ENCODE results near the gene N4BP3. TPM values are rescaled to one million over a fixed set of nuclear protein-coding genes. Genes with fewer than 3 reads are reported as not detected.
"Not testable (repeated sequence)": the region's sequence is repeated elsewhere in the genome, so short reads cannot be mapped to it uniquely, and the experiment has no call there.

N4BP3 gene, protein sequence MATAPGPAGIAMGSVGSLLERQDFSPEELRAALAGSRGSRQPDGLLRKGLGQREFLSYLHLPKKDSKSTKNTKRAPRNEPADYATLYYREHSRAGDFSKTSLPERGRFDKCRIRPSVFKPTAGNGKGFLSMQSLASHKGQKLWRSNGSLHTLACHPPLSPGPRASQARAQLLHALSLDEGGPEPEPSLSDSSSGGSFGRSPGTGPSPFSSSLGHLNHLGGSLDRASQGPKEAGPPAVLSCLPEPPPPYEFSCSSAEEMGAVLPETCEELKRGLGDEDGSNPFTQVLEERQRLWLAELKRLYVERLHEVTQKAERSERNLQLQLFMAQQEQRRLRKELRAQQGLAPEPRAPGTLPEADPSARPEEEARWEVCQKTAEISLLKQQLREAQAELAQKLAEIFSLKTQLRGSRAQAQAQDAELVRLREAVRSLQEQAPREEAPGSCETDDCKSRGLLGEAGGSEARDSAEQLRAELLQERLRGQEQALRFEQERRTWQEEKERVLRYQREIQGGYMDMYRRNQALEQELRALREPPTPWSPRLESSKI
- 22.2 and 24.7 TPM in 2 replicates for total RNA-seq

DNA sequence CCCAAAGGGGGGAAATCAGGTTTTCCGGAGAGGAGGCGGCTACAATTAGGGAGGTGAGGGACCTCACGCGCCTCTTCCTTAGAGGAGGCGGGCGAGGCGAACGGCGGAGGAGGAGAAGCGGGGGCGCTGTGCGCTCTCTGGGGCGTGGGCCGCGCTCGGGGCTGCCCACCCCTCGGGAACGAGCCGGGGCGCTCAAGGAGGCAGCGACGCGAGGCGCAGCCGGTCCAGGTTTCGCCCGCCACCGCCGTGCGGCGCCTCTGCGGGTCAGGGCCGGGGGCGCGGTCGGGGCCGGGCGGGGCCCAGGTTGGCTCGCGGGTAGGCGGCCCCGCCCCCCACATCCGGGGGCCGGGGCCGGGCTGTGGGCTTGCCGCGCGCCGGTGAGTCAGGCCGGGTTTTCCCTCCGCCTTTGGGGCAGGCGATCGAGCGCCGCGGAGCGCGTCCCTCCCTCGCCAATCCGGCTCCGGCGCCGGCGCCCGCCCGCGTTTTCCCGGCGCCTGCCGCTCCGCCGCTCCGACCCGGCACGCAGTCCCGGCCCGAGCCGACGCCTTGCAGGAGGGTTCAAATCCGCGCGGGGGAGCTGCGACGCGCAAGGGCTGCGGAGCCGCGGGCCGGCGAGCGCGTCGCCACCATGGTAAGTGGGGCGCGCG lies at the start of gene N4BP3:
N4BP3 (plus strand) TSS at position 392 of the 647 bp plus-strand sequence. CDS start 6,052 bp downstream, outside the sequence.
- peak; percentile 54 to 79 for DNase-seq (ENCODE audit: low read depth in 2 of 2)

DNA sequence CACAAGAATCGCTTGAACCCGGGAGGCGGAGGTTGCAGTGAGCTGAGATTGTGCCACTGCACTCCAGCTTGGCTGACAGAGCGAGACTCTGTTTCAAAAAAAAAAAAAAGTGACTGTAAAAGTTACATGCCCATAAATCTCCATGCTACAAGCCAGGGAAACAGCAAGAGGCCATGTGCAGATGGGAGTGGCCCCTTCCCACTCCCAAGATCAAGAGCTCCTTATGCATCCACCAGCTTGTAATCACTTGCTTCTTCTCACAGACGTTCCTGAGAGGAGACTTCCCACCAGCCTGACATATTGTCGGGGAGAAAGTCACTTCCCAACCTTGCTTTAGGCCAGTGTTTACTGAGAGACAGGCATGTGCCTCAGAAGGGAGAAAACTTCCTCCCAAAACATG lies 45.6 kb upstream of the N4BP3 start:
- no peak for DNase-seq (ENCODE audit: low read depth in 2 of 2)

DNA sequence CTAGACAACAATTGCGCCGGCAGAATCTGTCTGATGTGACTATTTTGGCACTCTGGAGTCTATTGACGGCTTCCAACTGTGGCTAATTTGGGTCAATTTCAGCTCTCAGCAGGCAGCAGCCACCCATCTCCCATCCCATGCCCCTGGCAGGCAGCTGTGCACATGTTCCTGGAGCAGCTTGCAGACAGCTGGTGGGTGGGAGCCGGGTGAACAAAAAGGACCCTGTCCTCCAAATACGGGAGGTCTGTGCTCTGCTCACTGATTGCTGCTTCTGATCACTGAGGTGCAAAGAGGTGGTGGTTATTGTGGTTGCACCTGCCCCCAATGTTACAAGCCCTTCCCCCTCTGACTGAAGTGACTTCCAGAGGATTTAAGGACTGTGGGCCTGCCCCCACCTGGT lies 45.0 kb upstream of the N4BP3 start:
- DNase-seq (ENCODE audit: low read depth in 2 of 2), result no peak

DNA sequence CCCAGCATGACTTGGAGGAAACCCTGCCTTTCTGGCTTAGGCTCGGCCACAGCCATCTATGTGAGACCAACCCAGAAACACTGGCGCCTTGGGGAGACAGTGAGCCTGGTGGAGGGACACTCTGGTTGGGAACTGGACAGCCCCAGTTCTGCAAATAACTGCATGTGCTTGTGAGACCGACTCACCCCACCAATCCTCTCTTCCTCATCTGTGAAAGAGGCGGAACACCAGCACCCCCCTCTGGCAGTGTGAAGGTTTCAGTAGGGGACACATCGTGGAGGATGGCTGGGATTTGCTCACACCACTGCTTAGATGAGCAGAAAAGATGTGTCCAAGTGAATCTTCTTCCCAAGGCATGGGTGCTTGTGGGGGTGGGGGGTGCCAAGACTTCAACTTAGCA lies 43.4 kb upstream of the N4BP3 start:
- peak; percentile 23 to 60 for DNase-seq (ENCODE audit: low read depth in 2 of 2)

DNA sequence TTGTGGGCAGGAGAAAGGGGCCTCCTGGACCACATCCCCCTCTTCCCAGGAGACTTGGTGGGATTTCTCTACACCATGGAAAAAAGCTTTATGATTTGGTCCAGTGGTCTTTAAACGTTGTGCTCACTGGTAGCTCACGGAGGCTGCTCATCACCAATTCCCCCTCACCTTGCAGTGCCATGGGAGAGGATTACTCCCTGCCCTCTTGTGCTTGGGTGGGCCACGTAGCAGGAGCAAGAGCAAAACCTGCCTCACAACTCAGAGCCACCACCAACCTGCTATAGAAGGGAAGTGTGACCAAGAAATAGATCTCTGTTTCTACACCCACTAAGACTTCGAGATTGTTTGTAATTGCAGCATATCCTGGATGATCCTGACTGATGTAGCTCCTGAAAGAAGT lies 42.2 kb upstream of the N4BP3 start:
- DNase-seq (ENCODE audit: low read depth in 2 of 2), result no peak

DNA sequence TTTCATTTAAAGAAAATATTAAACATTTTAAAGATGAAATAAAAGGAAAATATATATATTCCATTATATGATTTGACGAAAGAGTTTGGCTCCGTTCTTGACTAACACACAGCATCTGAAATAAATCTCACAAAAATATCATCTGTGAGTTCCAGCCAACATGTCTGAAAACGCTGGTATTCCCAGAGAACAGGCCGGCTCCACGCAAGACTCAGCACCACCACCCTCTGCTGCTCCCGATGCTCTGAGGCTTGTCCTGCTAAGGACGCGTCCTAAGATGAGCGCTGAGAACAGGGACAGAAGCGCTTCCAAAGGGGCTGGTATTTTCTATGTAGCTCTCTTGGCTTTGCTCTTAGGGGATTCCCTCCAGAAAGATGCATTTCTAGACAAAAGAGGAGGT lies 40.6 kb upstream of the N4BP3 start:
- no peak for DNase-seq (ENCODE audit: low read depth in 2 of 2)

DNA sequence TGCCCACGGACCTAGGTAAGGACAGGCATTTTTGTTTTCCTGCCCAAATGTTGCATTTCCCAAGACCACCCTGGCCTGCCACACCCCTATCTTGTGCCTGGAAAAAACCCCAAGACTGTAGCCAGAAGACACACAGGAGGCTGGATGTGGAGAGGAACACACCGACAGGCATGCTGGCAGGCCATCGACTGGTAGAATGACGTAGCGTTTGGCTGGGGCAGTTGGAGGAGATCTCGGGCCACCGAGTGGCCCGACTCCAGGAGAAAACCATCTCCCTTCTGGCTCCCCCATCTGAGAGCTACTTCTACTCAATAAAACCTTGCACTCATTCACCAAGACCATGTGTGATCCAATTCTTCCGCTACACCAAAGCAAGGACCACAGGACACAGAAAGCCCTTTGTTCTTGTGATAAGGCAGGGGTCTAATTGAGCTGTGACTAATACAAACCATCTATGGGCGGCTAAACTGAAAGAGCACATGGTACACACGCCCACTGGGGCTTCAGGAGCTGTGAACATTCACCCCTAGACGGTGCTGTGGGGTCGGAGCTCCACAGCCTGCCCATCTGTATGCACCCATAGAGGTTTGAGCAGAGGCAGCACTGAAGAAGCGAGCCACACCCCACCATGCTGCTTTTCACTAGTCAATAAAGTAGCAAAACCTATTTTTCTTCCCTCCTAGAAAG lies 38.9 kb upstream of the N4BP3 start:
- DNase-seq (ENCODE audit: low read depth in 2 of 2), result no peak

DNA sequence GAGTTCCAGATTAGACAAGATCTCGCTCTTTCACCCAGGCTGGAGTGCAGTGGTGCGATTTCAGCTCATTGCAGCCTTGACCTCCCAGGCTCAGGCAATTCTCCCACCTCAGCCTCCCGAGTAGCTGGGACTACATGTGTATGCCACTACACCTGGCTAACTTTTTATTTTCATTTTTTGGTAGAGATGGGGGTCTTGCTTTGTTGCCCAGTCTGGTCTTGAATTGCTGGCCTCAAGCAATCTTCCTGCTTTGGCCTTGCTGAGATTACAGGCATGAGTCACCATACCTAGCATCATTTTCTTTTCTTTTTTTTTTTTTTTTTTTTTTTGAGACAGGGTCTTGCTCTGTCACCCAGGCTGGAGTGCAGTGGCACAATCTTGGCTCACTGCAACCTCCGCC lies 36.4 kb upstream of the N4BP3 start:
- not testable (repeated sequence) for DNase-seq (ENCODE audit: low read depth in 2 of 2)

DNA sequence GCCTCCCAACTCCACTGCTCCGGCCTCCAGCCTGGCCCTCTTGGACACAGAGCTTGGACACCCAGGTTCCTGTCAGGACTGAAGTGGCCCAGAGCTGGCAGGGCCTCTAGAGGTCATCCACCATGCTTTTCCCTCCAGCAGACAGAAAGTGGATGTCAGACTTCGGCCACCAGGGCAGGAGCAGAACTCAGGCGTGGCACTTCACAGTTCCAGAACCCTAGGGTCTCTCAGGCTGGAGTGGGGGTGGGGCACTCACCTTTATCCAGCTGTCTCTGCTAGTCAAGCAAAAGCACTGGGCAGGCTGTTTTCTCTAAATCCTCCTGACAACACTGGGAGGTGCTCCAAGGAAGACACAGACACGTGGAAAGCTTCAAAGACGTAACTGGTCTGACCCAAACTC lies 35.6 kb upstream of the N4BP3 start:
- DNase-seq (ENCODE audit: low read depth in 2 of 2), result no peak

DNA sequence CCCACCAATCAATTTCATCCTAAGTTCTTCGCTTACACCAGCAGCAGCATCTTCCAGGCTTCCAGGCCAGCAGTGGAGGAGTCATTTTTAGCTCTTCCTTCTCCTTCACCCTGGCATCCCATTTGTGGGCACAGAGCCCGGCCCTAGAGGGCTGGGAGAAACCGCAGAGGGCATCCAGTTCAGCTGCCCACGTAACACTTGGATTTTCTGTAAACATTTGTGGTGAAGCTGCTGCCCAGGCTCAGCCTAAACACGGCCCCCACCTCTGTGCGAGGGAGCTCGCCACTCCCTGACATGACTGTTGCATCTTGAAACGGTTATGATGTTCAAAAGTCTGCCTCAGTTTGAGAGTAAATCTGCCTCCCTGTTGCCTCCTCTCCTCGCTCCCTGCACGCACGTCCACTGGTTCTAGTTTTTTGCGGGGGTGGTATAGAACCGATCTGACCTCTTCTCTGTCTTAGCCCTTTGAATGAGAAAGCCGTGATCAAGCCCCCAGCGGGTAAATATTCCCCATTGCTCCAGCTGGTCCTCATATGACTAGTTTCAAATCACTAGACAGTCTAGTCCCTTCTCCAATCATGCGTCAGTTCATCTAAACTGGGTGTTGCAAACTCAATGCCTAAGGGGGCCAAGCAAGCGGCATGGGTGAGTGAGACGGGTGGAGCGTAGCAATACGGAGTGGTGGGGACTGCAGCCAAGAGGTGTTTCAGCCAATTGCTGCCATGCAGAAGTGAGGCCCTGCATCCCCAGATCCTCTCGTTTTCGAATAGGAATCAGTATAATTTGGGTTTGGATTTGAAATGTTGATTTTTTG lies 34.9 kb upstream of the N4BP3 start:
- no peak for DNase-seq (ENCODE audit: low read depth in 2 of 2)

DNA sequence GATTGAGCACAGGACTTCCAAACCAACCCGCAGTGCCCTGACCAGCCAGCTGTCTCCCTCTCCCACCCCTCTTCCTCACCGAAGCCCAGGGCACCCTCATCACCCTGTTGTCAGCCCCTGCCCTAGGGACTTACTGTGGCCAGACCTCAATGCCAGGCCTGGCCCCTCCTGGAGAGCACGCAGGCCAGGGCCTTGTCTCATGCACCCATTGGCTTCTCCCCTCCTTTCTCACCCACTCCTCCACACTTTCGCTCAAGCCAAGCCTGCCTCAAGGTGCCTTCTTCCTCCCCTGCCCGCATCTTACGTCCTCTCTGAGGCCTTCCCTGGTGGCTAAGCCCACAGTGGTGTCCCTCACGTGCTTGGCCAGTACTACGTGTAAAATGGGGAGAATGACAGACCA lies 33.3 kb upstream of the N4BP3 start:
- no peak for DNase-seq (ENCODE audit: low read depth in 2 of 2)

DNA sequence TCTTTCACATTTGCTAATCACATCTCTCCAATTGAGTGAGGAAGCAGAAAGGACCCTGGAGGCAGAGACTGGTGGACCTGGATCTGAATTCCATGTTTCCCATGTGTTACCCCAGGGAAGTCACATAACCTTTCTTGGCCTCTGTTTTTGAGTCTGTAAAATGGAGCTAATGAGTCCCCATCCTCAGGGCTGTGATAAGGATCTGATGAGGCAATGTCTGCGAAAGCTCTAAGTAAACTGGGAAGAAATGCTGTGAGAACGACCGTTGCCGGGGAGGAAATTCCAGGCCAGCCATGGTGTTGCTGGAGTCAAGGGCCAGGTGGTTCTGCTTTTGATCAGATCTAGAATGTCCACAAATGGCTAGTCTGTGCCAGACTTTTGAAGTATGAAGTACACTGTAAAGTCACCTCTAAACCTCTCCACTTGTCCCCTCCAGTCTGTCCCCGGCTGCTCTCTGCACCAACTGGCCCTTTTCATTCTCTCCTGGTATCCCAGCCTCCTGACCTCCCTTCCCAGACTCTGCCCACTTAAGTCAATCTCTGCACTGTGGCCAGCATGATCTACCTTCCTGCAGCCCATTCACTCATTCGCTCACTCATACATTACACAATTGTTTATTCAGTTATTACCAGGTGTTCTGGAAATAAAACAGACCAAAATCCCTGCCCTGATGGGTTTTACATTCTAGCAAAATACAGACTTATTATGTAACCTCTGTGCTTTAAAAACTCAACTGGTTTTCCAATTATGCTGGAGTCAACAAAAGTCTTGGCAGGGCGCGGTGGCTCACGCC lies 32.5 kb upstream of the N4BP3 start:
- no peak for DNase-seq (ENCODE audit: low read depth in 2 of 2)

DNA sequence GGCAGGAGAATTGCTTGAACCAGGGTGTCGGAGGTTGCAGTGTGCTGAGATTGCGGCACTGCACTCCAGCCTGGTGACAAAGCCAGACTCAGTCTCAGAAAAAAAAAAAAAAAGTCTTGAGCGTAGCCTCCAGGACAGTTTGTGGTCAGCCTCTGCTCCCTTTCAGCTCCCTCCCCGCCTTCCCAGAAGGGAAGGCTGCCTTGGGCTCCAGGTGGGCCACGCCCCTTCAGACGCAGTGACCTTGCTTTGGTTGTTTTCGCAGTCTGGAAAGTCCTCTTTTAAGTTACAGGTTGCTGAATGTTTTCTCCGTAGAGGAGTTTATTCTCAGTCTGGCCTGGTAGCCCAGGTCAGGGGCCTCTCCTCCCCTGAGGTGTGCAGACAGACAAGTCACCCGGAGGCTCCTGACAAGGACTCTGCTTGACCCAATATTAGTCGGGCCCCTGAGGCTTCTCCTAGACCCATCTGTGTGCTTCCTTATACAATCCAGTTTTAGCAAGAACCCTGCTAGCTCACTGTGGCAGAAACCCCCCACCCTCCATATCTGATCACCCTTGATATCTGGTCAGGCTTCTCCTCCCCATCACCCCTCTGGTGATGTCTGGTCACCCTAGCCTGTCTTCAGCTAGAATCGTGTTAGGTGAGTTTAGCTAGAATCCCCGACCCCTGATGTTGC lies 31.6 kb upstream of the N4BP3 start:
- DNase-seq (ENCODE audit: low read depth in 2 of 2), result no peak

DNA sequence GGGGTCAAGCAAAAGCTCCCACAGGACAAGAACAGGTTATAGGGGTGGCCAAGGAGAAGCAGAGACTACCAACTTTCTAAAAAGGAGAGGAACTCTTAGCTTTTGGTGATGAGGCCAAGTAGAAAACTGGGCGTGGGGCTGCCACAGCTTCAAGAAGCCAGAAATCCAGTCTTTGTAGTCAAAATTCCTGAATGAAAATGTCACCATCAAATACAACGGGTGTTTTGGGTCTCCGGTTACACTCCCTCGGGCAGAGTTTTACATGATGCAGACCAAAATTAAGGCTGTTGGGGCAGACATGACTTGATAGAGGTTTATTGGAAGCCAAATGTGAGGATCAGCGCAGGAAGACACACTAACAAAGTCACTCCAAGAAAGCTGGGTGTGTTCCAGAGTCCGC lies 29.4 kb upstream of the N4BP3 start:
- DNase-seq (ENCODE audit: low read depth in 2 of 2), result no peak

DNA sequence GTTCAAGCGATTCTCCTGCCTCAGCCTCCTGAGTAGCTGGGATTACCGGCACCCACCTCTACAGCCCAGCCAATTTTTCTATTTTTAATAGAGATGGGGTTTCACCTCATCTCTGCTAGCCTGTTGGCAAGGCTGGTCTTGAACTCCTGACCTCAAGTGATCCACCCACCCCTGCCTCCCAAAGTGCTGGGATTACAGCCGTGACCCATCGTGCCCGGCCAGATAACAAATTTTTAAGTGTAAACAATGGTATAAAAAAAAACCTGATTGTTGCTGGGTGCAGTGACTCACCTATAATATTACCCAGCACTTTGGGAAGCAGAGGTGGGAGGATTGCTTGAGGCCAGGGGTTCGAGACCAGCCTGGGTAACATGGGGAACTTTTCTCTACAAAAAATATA lies 28.0 kb upstream of the N4BP3 start:
- no peak for DNase-seq (ENCODE audit: low read depth in 2 of 2)

DNA sequence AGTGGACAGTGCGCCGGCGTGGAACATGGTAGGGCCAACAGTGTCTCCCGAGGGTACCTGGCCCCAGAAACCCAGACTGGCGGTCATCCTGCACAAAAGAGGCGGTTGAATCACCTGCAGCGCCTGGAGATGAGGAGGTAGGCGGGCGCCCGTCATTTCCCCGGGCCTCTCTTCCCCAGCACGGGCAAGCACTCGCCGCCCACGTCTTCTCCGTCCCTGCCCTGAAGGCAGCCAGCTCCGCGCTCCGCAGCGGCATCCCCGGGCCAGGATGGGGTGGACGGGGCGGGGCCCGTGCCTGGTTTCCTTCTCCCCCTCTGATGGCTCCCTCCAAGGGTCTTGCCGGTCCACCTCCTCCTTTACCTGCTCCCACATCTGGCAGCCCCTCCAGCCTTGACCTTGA lies 27.1 kb upstream of the N4BP3 start:
- DNase-seq (ENCODE audit: low read depth in 2 of 2), result no peak

DNA sequence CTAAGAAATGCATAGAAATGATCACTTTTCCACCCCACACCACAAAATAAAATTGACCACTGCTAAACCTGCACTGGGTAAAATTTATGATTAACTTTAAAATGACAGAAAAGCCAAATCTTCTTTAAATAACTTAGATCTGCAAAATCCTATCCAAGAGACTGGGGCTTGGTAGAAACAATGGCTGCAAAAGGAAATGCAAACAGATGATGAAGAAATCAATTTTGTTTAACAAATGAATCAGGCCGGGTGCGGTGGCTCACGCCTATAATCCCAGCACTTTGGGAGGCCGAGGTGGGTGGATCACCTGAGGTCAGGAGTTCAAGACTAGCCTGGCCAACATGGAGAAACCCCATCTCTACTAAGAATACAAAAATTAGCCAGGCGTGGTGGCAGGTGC lies 26.1 kb upstream of the N4BP3 start:
- DNase-seq (ENCODE audit: low read depth in 2 of 2), result not testable (repeated sequence)

DNA sequence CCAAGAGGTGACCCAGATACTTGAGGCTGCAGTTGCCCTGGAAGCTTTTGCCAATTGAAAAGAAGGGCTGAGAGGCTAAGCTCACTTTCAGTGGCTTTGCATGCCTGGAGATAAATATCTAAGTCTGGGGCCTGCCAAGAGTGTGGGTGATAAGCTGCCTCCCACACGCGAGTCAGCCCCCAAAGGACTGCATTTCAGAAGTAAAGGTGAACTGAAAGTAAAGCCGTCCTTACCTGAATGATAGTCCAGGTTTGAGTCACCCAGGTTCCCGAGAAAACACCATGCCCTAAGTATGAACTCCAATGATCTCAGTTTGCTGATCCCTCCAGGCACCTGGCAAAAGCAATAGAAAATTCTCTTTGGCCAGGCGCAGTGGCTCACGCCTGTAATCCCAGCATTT lies 22.5 kb upstream of the N4BP3 start:
- no peak for DNase-seq (ENCODE audit: low read depth in 2 of 2)

DNA sequence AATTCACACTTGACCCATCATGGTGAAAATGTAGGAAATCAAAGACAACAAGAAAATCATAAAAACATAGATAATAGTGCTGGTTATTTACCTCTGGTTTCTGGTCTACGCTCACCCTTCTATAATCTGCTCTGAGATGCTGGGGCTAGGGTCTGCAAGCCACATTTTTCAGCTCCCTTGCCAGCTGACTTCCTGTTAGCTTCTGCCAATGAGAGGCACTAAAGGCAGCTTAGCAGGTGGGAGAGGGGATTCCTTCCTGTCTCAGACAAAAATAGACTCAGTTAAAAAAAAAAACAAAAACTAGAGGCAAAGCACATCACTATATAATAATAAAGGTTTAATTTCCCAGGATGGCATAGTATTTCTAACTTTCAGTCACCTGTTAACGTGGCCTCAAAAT lies 20.2 kb upstream of the N4BP3 start:
- no peak for DNase-seq (ENCODE audit: low read depth in 2 of 2)

DNA sequence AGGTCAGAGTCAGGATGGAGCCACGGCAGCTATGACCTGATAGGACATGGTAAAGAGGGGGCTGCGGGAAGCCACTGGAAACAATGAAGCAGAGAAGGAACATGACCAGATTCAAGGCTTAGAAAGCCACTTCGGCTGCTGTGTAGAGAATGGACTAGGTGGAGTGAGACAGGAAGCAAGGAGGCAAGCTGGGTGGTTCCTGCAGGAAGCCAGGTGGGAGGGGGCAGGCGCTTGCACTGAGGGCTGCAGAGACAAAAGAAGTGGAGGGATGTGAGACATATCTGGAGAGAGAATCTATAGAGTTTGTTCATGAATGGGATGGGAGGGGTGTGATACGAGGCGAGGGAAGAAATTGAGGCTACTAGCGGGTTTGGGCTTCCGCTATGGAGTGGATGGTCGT lies 19.0 kb upstream of the N4BP3 start:
- no peak for DNase-seq (ENCODE audit: low read depth in 2 of 2)
